ENCODE data around the gene SOX12.

DNA sequence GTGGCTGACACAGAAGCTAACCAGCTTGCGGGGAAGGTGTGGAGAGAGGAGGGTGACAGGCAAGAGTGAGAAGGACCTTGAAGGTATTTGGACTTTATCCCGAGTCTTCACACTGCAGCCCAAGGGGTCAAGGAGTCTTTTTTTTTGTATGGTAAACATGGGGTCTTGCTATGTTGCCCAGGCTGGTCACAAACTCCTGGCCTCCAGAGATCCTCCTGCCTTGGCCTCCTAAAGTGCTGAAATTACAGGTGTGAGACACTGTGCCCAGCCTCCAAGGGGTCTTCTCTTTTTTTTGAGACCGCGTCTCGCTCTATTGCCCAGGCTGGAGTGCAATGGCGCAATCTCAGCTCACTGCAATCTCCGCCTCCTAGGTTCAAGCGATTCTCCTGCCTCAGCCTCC, 9.2 kb downstream of the SOX12 start:
- TF ChIP-seq, protein P1, sequence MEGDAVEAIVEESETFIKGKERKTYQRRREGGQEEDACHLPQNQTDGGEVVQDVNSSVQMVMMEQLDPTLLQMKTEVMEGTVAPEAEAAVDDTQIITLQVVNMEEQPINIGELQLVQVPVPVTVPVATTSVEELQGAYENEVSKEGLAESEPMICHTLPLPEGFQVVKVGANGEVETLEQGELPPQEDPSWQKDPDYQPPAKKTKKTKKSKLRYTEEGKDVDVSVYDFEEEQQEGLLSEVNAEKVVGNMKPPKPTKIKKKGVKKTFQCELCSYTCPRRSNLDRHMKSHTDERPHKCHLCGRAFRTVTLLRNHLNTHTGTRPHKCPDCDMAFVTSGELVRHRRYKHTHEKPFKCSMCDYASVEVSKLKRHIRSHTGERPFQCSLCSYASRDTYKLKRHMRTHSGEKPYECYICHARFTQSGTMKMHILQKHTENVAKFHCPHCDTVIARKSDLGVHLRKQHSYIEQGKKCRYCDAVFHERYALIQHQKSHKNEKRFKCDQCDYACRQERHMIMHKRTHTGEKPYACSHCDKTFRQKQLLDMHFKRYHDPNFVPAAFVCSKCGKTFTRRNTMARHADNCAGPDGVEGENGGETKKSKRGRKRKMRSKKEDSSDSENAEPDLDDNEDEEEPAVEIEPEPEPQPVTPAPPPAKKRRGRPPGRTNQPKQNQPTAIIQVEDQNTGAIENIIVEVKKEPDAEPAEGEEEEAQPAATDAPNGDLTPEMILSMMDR (IDR thresholded peaks at IDR 0.05 in 8 of 11, conservative IDR thresholded peaks at IDR 0.05 in 3 of 11), result no peak
- TF ChIP-seq POLR2AphosphoS5 (IDR thresholded peaks at IDR 0.05) (no peak), POLR2A (IDR thresholded peaks at IDR 0.05) (no peak)

All from spleen (tissue), 7 donors.